Stimulated activated CD4-positive, alpha-beta T cell treated with anti-CD3 and anti-CD28 coated beads, Interleukin-12 subunit alpha, Interleukin-12 subunit beta, amount 100 ng/mL, for 48 hours (primary cell): Measurements from ENCODE around the gene PRTG.

ENCODE experiments used
- DNase-seq, 3 donors: peaks; one replicate each; pipeline ENCODE4 v3.0.0-alpha.2; 2020; ENCODE audit warnings: low read depth in 2 of 3, low spot score in 1 of 3

Gene PRTG

GRCh38 chr15:55574096-55574495 is 168.9 kb downstream of the PRTG start:
- no peak for DNase-seq

GRCh38 chr15:55573224-55573623 is 169.7 kb downstream of the PRTG start:
- DNase-seq, result no peak

GRCh38 chr15:55564347-55565145 is 178.4 kb downstream of the PRTG start:
- no peak for DNase-seq

- no peak for DNase-seq
Observed at GRCh38 chr15:55562601-55563000, 180.4 kb downstream of the PRTG start.
